SK-N-SH treated with all-trans-retinoic acid at 6 μM for 48 hours (cell line): ENCODE data around the gene RABEPK.
A peak's percentile ranks its signal among the peaks of the same experiment; 100 is the strongest.
"Not testable (repeated sequence)": the region's sequence is repeated elsewhere in the genome, so short reads cannot be mapped to it uniquely, and the experiment has no call there.

Experiments used
- ATAC-seq: fragments of 200-7000 bp; cut with Tn5 transposase; 3 replicates; pipeline ENCODE4 v1.9.1; 2020; ENCODE audit warnings: mild to moderate bottlenecking, moderate library complexity
- ARNTL ChIP-seq: fragments of 450-650 bp; formaldehyde crosslinking; IDR thresholded peaks from 2 replicates; pipeline ENCODE4 v1.5.0; 2020; ENCODE audit warnings: low read depth, mild to moderate bottlenecking, moderate library complexity, borderline replicate concordance
- BACH2 ChIP-seq: fragments of 250-450 bp; sonication (Bioruptor Pico); IDR thresholded peaks from 2 replicates; pipeline ENCODE4 v1.9.0; 2021; ENCODE audit warnings: mild to moderate bottlenecking, borderline replicate concordance
- CREB5 ChIP-seq: fragments of 250-450 bp; sonication (Bioruptor Pico); IDR thresholded peaks from 2 replicates; pipeline ENCODE4 v1.5.1; 2020; ENCODE audit warnings: low read depth, mild to moderate bottlenecking, moderate library complexity
- CSDC2 ChIP-seq: fragments of 250-450 bp; sonication (Bioruptor Pico); IDR thresholded peaks from 2 replicates; pipeline ENCODE4 v1.5.0; 2020; ENCODE audit warnings: mild to moderate bottlenecking, moderate library complexity
- ESRRG ChIP-seq: fragments of 250-450 bp; sonication (Bioruptor Pico); IDR thresholded peaks from 2 replicates; pipeline ENCODE4 v1.6.1; 2021; ENCODE audit warnings: mild to moderate bottlenecking
- GLIS3 ChIP-seq: fragments of 250-450 bp; sonication (Bioruptor Pico); IDR thresholded peaks from 2 replicates; pipeline ENCODE4 v1.5.0; 2020; ENCODE audit warnings: mild to moderate bottlenecking, moderate library complexity
- OSR1 ChIP-seq: fragments of 250-450 bp; sonication (Bioruptor Pico); IDR thresholded peaks from 2 replicates; pipeline ENCODE4 v1.8.0; 2022; ENCODE audit warnings: moderate library complexity, mild to moderate bottlenecking, inconsistent platforms
- RARB ChIP-seq: fragments of 250-450 bp; sonication (Bioruptor Pico); IDR thresholded peaks from 2 replicates; pipeline ENCODE4 v1.8.0; 2021; ENCODE audit warnings: mild to moderate bottlenecking, moderate library complexity
- SNAI2 ChIP-seq: fragments of 250-450 bp; sonication (Bioruptor Pico); IDR thresholded peaks from 2 replicates; pipeline ENCODE4 v1.5.0; 2020; ENCODE audit warnings: mild to moderate bottlenecking, moderate library complexity
- TCF4 ChIP-seq: fragments of 250-450 bp; sonication (Bioruptor Pico); IDR thresholded peaks from 2 replicates; pipeline ENCODE4 v1.8.0; 2021; ENCODE audit warnings: mild to moderate bottlenecking, moderate library complexity, borderline replicate concordance
- TOX ChIP-seq: fragments of 250-450 bp; sonication (Bioruptor Pico); IDR thresholded peaks from 2 replicates; pipeline ENCODE4 v1.8.0; 2021; ENCODE audit warnings: mild to moderate bottlenecking, moderate library complexity, borderline replicate concordance
- ZFP3 ChIP-seq: fragments of 250-450 bp; sonication (Bioruptor Pico); IDR thresholded peaks from 2 replicates; pipeline ENCODE4 v1.5.0; 2020; ENCODE audit warnings: mild to moderate bottlenecking, moderate library complexity
- ZFP30 ChIP-seq: fragments of 450-650 bp; formaldehyde crosslinking; IDR thresholded peaks from 2 replicates; pipeline ENCODE4 v1.5.0; 2022; ENCODE audit warnings: mild to moderate bottlenecking, moderate library complexity
- ZNF565 ChIP-seq: fragments of 450-650 bp; formaldehyde crosslinking; conservative IDR thresholded peaks from 2 replicates; pipeline ENCODE4 v1.5.0; 2020; ENCODE audit warnings: low read depth, mild to moderate bottlenecking, moderate library complexity
- ZNF70 ChIP-seq: fragments of 450-650 bp; formaldehyde crosslinking; IDR thresholded peaks from 2 replicates; pipeline ENCODE4 v1.5.0; 2020; ENCODE audit warnings: mild to moderate bottlenecking, moderate library complexity
- ZNF8 ChIP-seq: fragments of 450-650 bp; formaldehyde crosslinking; IDR thresholded peaks from 2 replicates; pipeline ENCODE4 v1.5.0; 2020; ENCODE audit warnings: mild to moderate bottlenecking, moderate library complexity
- TF ChIP-seq, protein P1 (sequence below): fragments of 250-450 bp; sonication (Bioruptor Pico); IDR thresholded peaks from 2 replicates; pipeline ENCODE4 v1.5.0; 2020; ENCODE audit warnings: mild to moderate bottlenecking, moderate library complexity
- TF ChIP-seq, protein P2 (sequence below): fragments of 250-450 bp; sonication (Bioruptor Pico); IDR thresholded peaks from 2 replicates; pipeline ENCODE4 v1.8.0; 2021; ENCODE audit warnings: low read depth, mild to moderate bottlenecking, moderate library complexity, borderline replicate concordance
- TF ChIP-seq, protein P3 (sequence below): fragments of 250-450 bp; sonication (Bioruptor Pico); IDR thresholded peaks from 2 replicates; pipeline ENCODE4 v1.8.0; 2020; ENCODE audit warnings: mild to moderate bottlenecking, moderate library complexity, borderline replicate concordance

The RABEPK gene

DNA sequence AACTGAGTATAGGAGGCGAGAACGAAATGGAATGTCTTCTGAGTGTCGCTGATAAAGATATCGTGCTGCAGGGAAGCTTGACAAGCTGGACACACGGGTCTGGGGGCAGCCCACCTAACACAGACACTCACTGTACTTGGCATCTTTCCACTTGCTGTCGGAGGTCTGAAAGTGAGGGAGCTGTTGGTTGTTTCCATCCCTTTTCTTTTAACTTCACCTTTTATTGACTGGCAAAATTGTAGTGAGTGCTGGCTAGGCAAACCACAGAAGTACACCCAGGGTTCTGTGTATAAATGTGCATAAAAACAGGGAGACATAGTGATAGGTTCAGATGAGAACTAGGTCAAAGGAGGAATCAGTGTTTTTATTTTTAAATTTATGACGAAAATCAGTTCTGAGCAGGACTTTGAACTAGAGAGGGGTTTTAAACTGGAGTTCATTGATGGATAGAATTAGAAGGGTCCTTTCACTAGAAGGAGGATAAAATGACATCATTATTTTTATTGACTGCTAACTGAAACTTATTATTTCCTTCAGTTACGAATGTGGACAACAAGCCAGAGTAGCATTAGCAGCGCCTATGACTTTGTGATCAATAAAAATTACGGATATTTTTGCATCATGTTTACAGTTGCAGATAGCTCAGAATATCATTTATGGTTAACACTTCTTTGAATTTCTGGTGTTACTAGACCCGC is 62.1 kb downstream of the RABEPK start:
- ATAC-seq: peak; percentile 37
- TF ChIP-seq ZFP3 (no peak), ZNF565 (no peak), OSR1 (CRISPR knock-in tag) (no peak), ZFP30 (no peak), ARNTL (CRISPR knock-in tag) (no peak), ESRRG (CRISPR knock-in tag) (no peak), CREB5 (no peak), SNAI2 (CRISPR knock-in tag) (no peak), GLIS3 (CRISPR knock-in tag) (no peak), RARB (CRISPR knock-in tag) (no peak), TOX (CRISPR knock-in tag) (no peak)
- TF ChIP-seq, protein P1, sequence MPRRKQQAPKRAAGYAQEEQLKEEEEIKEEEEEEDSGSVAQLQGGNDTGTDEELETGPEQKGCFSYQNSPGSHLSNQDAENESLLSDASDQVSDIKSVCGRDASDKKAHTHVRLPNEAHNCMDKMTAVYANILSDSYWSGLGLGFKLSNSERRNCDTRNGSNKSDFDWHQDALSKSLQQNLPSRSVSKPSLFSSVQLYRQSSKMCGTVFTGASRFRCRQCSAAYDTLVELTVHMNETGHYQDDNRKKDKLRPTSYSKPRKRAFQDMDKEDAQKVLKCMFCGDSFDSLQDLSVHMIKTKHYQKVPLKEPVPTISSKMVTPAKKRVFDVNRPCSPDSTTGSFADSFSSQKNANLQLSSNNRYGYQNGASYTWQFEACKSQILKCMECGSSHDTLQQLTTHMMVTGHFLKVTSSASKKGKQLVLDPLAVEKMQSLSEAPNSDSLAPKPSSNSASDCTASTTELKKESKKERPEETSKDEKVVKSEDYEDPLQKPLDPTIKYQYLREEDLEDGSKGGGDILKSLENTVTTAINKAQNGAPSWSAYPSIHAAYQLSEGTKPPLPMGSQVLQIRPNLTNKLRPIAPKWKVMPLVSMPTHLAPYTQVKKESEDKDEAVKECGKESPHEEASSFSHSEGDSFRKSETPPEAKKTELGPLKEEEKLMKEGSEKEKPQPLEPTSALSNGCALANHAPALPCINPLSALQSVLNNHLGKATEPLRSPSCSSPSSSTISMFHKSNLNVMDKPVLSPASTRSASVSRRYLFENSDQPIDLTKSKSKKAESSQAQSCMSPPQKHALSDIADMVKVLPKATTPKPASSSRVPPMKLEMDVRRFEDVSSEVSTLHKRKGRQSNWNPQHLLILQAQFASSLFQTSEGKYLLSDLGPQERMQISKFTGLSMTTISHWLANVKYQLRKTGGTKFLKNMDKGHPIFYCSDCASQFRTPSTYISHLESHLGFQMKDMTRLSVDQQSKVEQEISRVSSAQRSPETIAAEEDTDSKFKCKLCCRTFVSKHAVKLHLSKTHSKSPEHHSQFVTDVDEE (CRISPR knock-in tag): no peak
- TF ChIP-seq, protein P2, sequence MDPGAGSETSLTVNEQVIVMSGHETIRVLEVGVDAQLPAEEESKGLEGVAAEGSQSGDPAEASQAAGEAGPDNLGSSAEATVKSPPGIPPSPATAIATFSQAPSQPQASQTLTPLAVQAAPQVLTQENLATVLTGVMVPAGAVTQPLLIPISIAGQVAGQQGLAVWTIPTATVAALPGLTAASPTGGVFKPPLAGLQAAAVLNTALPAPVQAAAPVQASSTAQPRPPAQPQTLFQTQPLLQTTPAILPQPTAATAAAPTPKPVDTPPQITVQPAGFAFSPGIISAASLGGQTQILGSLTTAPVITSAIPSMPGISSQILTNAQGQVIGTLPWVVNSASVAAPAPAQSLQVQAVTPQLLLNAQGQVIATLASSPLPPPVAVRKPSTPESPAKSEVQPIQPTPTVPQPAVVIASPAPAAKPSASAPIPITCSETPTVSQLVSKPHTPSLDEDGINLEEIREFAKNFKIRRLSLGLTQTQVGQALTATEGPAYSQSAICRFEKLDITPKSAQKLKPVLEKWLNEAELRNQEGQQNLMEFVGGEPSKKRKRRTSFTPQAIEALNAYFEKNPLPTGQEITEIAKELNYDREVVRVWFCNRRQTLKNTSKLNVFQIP (CRISPR knock-in tag): no peak
- TF ChIP-seq, protein P3, sequence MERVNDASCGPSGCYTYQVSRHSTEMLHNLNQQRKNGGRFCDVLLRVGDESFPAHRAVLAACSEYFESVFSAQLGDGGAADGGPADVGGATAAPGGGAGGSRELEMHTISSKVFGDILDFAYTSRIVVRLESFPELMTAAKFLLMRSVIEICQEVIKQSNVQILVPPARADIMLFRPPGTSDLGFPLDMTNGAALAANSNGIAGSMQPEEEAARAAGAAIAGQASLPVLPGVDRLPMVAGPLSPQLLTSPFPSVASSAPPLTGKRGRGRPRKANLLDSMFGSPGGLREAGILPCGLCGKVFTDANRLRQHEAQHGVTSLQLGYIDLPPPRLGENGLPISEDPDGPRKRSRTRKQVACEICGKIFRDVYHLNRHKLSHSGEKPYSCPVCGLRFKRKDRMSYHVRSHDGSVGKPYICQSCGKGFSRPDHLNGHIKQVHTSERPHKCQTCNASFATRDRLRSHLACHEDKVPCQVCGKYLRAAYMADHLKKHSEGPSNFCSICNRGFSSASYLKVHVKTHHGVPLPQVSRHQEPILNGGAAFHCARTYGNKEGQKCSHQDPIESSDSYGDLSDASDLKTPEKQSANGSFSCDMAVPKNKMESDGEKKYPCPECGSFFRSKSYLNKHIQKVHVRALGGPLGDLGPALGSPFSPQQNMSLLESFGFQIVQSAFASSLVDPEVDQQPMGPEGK (CRISPR knock-in tag): no peak

DNA sequence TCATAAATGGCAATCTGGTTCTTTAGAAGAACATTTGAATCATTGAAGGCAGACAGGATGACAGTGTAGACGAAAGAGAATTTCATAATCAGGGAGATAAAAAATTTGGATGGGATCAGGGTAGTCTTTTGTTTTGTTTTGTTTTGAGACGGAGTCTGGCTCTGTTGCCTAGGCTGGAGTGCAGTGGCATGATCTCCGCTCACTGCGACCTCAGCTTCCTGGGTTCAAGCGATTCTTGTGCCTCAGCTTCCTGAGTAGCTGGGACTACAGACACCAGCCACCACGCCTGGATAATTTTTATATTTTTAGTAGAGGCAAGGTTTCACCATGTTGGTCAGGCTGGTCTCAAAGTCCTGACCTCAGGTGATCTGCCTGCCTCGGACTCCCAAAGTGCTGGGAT is 63.7 kb downstream of the RABEPK start:
- not testable (repeated sequence) for ATAC-seq

- TF ChIP-seq ZNF70: no peak
- TF ChIP-seq BACH2 (CRISPR knock-in tag): no peak
- ATAC-seq: no peak
These were observed 68.2 kb downstream of the RABEPK start for GRCh38 chr9:125268394-125269013.

- TF ChIP-seq OSR1 (CRISPR knock-in tag): no peak
- TF ChIP-seq, protein P1 (CRISPR knock-in tag): no peak
- no peak for TF ChIP-seq CSDC2
- TF ChIP-seq ZFP30: no peak
- no peak for TF ChIP-seq ZNF8
- TF ChIP-seq ZNF70: no peak
- no peak for TF ChIP-seq TCF4
- ATAC-seq: no peak
These were observed 68.7 kb downstream of the RABEPK start for GRCh38 chr9:125269014-125269397.
